ENCODE measurements around the gene TNFAIP1.

- TF ChIP-seq POLR2A (IDR thresholded peaks at IDR 0.05) = no peak
- no peak for TF ChIP-seq CTCF (IDR thresholded peaks at IDR 0.05)
Measured at GRCh38 chr17:28320215-28321061, 15.1 kb upstream of the TNFAIP1 start.
